KOPT-K1 (cell line): ENCODE results near the gene CAST.

Experiments
- H3K27ac ChIP-seq: fragments of 200-600 bp; sonication (generic); 2 replicates; pipeline ENCODE4 v1.5.1; 2016; ENCODE audit warnings: antibody characterized with exemption, mild to moderate bottlenecking, low read depth, low read length; ENCODE audit not compliant: poor library complexity, severe bottlenecking
- H3K36me3 ChIP-seq: fragments of 200-600 bp; sonication (generic); 2 replicates; pipeline ENCODE4 v1.5.1; 2017; ENCODE audit warnings: antibody characterized with exemption, mild to moderate bottlenecking, low read length, moderate library complexity; ENCODE audit not compliant: insufficient read depth
- H3K9me3 ChIP-seq: fragments of 200-600 bp; sonication (generic); 2 replicates; pipeline ENCODE4 v1.5.1; 2017; ENCODE audit warnings: antibody characterized with exemption, low read length, mild to moderate bottlenecking; ENCODE audit not compliant: insufficient read depth, poor library complexity, severe bottlenecking

Gene CAST

DNA sequence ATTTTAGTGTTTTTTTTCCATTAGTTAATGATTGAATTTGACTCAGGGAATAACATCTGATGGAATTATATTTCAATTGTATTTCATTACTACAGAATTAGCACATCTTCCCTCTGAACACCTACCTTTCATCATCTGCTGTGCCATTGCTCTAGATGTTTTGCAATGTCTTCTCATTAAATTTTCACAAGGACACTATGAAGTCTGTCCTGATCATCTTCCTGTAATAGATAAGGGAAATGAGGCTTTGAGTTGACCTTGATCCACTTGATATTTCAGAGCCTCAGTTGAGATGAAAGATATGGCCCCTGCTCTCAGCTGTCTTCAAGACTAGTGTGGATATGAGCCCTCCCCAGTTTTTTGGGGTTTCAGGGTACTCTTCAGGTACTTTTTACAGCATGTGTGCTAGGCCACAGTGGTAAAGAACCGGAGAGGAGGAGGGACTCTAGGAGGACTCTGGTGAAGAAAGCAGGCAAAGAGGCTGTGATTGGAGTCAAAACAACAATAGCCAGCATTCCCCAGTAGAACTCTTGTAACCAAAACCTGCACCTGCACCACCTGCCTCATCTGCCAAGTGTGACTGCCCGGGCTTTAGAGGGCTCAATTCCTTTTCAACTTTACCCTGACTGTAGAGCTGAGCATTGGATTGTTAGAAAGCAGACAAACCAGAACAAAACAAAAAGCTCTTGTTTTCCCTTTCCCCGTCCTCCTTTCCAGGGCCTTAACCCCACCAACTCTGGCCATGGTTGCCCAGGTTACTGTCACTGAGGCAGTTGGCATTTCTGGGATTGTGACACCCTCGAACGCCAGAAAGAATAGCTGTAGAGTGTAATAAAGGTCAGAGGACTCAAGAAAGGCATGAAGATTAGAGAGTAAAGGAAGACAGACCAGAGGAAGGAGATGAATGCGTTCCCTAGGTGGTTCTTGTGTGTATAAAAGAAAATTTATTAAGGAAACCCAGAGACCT is 89.3 kb downstream of the CAST start:
- no peaks in the 10 kb centered on the region for H3K9me3 ChIP-seq
- no peaks in the 10 kb centered on the region for H3K36me3 ChIP-seq
- H3K27ac ChIP-seq = no peak overlapping the region

DNA sequence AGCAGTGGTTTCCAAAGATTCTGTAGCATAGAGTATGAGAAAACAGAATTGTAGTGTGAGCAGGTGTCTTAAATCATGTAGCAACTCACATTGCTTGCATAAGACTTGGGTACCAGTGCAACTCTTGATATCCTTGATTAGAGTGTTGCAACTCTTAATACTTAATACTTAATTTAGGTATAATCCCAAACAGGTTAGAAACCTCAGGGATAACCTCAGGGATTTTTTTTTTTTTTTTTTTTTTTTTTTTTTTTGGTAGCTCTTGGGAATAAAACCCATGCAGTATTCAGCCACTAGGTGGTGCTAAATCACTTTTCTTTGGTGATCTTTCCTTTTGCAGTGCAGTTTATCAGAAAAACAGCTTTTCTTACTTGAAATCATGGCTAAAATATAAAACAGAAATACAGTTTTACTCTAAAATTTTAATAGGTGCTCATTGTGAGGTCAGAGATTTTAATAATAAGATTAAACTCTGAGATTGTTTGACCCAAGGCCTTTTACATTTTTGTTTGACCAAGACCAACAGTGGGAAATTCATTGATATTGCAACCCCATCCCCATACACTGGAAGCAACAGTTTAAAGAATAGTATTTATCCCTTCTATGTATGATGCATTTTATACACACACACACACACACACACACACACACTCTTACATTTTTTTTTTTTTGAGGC is 90.3 kb downstream of the CAST start:
- H3K36me3 ChIP-seq = 0 out of 2 replicates have a peak, but pooled peaks cover 5% of the 10 kb centered on the region
- no peaks in the 10 kb centered on the region for H3K9me3 ChIP-seq

DNA sequence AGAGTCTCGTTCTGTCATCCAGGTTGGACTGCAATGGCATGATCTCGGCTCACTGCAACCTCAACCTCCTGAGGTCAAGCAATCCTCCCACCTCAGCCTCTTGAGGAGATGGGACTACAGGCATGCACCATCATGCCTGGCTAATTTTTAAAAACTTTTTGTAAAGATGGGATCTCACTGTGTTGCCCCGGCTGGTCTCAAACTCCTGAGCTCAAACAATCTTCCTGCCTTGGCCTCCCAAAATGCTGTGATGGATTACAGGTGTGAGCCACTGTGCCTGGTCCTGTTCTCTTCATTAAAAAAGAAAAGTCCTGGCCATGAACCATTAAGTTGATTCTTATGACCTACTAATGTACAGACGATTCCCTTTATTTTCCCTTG is 90.8 kb downstream of the CAST start:
- H3K36me3 ChIP-seq = peaks cover 9% of the 10 kb centered on the region; the same call in 1 of the 2 replicates
- no peaks in the 10 kb centered on the region for H3K9me3 ChIP-seq
- H3K27ac ChIP-seq = no peak overlapping the region

More for the DNA sequence above, 90.3 kb downstream of the CAST start:
- no peak overlapping the region for H3K27ac ChIP-seq

DNA sequence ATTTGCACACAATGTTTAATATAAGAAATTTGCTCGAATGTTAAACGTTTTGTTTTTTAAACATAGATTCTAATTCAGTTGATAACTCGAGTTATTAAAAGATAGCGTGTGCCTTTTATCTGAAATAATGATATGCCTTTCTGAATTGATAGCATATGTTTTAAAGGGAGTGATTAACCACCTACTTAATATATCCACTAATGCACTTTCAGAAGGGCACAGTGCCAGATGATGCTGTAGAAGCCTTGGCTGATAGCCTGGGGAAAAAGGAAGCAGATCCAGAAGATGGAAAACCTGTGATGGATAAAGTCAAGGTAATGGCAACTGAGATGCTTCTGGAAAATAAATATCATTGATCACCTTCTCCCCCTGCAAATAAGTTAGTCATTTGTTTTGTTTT is 91.7 kb downstream of the CAST start:
- Histone ChIP-seq H3K9me3 (no peaks in the 10 kb centered on the region), H3K27ac (no peak overlapping the region), H3K36me3 (peaks cover 15% of the 10 kb centered on the region; the same call in 1 of the 2 replicates)

DNA sequence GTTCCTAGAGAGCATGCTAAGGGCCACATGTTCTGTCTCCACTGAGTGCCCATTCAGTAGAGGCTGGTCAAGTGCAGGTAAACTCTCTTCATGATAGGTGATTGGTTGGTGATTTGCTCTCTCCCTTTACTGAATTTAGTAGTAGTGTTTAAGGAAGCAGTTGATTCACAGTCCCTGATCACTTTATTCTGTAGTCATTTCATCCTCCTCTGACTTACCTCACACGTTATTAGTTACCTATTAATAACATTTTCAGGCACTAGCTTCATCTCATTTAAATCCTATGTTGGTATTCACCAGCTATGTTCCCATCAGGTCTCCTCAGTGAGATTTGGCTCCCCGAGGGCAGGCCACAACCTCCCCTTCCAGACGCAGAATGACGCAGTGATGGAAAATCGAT is 93.7 kb downstream of the CAST start:
- Histone ChIP-seq H3K9me3 (no peaks in the 10 kb centered on the region), H3K27ac (no peak overlapping the region), H3K36me3 (peaks cover 15% of the 10 kb centered on the region; the same call in 1 of the 2 replicates)

DNA sequence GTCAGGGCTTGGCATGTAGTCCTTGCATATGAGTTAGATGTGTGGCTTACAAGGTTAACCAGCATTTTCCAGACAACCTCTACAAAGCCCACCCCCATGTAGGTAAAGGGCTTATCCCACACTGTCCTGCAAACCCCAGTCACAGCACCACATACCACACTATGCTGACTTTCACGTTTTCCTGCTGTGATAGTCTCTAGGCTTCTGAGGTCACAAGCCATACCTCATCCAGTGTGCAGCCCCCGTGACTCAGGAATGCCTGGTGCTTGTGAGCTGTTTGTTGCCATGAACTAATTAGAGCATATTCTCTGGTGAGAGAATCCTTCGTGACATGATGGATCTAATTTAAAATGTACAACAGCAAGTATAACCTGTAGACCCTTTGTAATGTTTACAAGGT is 94.8 kb downstream of the CAST start:
- no peaks in the 10 kb centered on the region for H3K9me3 ChIP-seq
- H3K36me3 ChIP-seq = peaks cover 15% of the 10 kb centered on the region; the same call in 1 of the 2 replicates

DNA sequence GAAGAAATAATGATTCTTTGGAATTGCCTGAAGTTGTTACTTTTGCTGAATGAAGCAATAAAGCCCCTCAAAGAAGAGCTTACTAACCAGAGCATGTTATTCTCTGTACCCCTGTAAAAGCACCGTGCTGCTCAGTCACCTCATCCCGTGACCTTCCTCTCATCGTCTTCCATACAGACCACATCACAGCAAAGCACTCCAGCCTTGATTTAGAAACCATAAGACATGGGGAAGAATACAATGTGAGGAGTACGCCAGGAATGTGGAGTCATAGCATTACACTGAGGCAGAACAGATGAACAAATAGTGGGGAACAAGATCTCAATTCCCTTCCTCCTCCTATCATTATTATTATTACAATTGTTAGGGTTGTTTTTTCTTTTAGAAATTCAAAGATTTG is 96.4 kb downstream of the CAST start:
- H3K9me3 ChIP-seq = no peaks in the 10 kb centered on the region
- no peak overlapping the region for H3K27ac ChIP-seq
- H3K36me3 ChIP-seq = peaks cover 27% of the 10 kb centered on the region

More for the DNA sequence above, 94.8 kb downstream of the CAST start:
- H3K27ac ChIP-seq = no peak overlapping the region

DNA sequence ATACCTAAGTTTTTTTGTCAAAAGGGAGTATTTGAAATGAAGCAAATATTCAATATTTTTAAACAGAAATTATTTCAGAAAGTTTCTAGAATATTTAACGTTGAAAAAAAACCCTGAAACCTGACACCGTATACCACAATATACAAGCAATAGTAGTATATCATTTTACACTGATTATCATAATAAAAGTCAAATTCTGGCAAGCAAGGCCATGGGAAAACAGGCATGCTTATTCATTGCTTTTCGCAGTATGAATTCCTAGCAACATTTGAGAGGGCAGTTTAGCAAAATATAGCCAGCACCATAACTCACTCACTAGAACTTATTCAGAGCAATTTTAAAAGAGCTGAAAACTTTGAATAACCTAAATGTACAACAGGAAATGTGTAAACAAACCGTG is 99.4 kb downstream of the CAST start:
- Histone ChIP-seq H3K9me3 (no peaks in the 10 kb centered on the region), H3K36me3 (peaks cover 55% of the 10 kb centered on the region), H3K27ac (no peak overlapping the region)

DNA sequence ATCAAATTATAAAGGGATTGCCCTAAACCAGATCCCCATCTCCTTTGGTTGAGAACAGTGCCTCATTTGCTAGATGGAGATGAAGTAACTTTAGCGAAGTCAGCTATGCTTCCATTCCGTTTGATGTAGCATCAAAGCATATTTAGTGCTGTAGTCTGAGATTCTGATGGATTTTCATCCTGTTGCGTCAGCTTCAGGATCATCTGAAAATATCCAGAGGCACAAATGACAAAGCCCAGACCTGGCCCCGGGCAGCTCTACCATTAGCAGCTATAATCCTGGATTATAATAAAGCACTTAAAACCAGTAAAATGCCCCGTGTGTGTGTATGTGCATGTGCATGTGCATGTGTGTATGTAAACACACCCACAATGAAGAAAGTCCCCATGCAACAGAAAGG is 100.8 kb downstream of the CAST start:
- H3K36me3 ChIP-seq = peaks cover 60% of the 10 kb centered on the region
- H3K9me3 ChIP-seq = no peaks in the 10 kb centered on the region
- H3K27ac ChIP-seq = no peak overlapping the region

DNA sequence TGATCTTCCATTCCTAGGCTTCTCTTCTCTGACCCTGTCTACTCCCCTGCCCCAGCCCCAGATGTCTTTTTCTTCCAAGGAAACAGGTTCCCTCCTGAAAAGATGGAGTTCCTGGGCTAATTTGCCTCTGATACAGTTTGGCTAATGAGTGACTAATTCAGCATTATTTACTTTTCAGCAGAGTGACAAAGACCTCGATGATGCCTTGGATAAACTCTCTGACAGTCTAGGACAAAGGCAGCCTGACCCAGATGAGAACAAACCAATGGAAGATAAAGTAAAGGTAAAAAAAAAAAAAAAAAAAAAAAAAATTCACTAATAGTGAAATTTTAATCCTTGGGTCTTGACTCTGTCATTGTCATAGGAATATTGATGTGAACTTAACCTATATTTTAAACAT is 102.9 kb downstream of the CAST start:
- Histone ChIP-seq H3K27ac (no peak overlapping the region), H3K9me3 (no peaks in the 10 kb centered on the region), H3K36me3 (peaks cover 75% of the 10 kb centered on the region)

DNA sequence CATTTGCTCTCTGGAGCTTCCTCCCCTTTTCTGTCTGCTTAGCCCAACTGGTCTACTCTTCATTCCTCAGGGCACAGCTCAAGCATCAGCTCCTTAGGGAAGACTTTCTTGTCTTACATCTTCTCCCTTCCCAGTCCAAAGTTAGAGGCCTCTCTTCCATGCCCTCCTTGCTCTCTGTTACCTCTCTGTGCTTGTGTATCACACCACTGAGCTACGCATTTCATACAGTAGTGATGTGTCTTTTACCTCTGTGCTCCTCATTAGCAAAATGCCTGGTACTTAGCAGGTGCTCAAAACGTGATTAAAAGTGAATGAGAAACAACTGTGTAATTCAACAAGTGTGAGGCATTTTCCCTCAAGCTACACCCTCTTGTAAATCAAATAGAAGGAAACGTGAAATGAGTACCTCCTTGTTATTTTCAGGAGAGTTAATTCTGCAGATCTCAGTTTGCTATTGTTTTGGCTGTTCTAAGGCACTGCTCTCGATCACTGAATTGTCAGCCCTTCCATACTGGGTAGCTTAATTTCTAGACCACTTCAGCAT is 106.6 kb downstream of the CAST start:
- H3K9me3 ChIP-seq = no peaks in the 10 kb centered on the region
- H3K27ac ChIP-seq = no peak overlapping the region
- peaks cover 99% of the 10 kb centered on the region for H3K36me3 ChIP-seq

DNA sequence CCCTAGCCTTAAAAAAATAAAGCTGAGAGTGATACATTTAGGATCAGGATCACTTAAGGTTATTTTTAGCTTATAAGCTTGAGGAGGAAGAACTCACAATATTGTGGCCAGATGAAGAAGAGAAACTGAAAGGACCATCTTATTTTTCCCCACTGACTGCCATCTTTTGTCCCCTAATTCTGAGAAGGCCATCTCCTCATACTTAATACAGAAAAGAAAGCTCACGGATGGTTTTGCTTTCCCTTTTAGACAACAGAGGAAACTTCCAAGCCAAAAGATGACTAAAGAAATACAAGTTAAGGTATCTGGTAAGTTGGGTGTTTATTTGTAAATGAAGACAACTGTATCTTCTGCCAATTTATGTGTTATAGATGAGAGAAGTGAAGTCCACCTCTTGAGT is 109.2 kb downstream of the CAST start:
- no peak overlapping the region for H3K27ac ChIP-seq
- H3K9me3 ChIP-seq = no peaks in the 10 kb centered on the region
- H3K36me3 ChIP-seq = peaks cover 100% of the 10 kb centered on the region

DNA sequence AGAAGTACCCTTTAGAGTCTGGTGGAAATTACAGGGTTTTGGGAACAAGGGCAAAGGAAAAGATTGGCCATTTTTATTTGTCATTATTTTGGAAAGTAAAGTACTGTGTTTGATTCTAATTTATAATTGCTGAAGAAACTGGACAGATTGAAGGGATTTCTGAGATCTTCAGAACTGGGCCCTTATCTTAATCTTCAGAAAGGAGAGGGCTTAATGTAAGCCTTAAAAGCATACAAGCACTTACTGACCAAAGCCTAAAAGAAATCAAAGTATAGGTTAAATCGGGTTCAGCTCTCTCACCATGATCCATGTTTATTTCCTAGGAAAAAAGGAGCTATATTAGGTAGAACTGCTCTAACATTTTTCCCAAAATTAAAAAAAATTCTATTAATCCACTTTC is 109.9 kb downstream of the CAST start:
- Histone ChIP-seq H3K36me3 (peaks cover 100% of the 10 kb centered on the region), H3K9me3 (no peaks in the 10 kb centered on the region), H3K27ac (no peak overlapping the region)

DNA sequence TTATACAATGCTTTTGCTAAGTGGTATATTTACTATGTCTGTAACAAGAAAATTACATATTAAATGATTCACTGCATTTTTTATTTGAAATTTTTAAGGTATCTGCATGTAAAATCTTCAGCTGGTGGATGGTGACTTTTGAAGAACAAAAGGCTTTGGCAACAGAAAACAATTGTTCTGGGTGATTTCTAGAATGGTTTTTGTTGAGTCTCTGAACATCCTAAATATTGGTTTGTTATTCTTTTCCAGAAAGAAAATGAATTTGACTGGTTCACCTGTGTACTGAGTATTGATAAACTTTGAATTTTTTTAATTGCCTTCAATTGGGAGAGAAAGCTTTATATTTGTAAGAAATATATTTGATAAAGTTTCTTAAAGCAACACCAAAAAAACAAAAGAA is 110.4 kb downstream of the CAST start:
- H3K27ac ChIP-seq = no peak overlapping the region
- peaks cover 100% of the 10 kb centered on the region for H3K36me3 ChIP-seq
- H3K9me3 ChIP-seq = no peaks in the 10 kb centered on the region

DNA sequence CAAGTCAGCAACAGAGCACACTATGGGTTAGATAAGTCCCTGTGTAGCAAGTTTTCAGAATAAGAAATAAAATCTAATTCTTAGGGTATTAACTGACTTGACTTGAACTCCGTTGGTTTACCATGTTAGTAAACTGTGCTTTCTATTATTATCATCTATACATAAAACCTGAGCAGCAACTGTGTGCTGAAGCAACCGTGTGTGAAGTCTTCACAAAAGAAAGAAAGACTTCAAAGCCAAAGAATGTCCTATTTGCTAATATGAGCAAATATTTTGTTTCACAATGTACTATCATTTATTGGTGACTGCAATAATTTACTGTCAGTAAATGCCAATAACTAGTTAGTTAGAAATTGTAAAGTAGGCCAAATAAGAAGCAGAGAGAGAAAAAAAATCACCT is 112.9 kb downstream of the CAST start:
- Histone ChIP-seq H3K9me3 (no peaks in the 10 kb centered on the region), H3K36me3 (peaks cover 100% of the 10 kb centered on the region), H3K27ac (no peak overlapping the region)
